NCI-H128 (cell line): Measurements from ENCODE around the gene SULT2B1.
"Not testable (repeated sequence)": the region's sequence is repeated elsewhere in the genome, so short reads cannot be mapped to it uniquely, and the experiment has no call there.

ENCODE experiments used
- DNase-seq: peaks from one replicate; lab custom pipeline; 2025; ENCODE audit not compliant: unreplicated experiment; lab: John Stamatoyannopoulos, UW

The SULT2B1 gene

GRCh38 chr19:48524732-48525131 lies 27.2 kb upstream of the SULT2B1 start:
- no peak for DNase-seq

- no peak for DNase-seq
Observed at GRCh38 chr19:48529156-48529555, 22.8 kb upstream of the SULT2B1 start.

- no peak for DNase-seq
Observed at GRCh38 chr19:48530066-48530720, 21.8 kb upstream of the SULT2B1 start.

- no peak for DNase-seq
Observed at GRCh38 chr19:48530770-48531169, 21.2 kb upstream of the SULT2B1 start.

GRCh38 chr19:48533770-48534169 lies 18.2 kb upstream of the SULT2B1 start:
- DNase-seq: no peak

- no peak for DNase-seq
Observed at GRCh38 chr19:48537541-48537940, 14.4 kb upstream of the SULT2B1 start.

GRCh38 chr19:48538057-48538456 lies 13.9 kb upstream of the SULT2B1 start:
- DNase-seq: not testable (repeated sequence)

GRCh38 chr19:48539503-48540096 lies 12.4 kb upstream of the SULT2B1 start:
- peak; percentile 33 for DNase-seq

GRCh38 chr19:48540110-48540509 lies 11.9 kb upstream of the SULT2B1 start:
- DNase-seq: no peak

- DNase-seq: no peak
Observed at GRCh38 chr19:48541813-48542212, 10.2 kb upstream of the SULT2B1 start.

GRCh38 chr19:48543121-48543710 lies 8.8 kb upstream of the SULT2B1 start:
- DNase-seq: no peak

- DNase-seq: no peak
Observed at GRCh38 chr19:48544856-48545750, 6.9 kb upstream of the SULT2B1 start.

- DNase-seq: no peak
Observed at GRCh38 chr19:48547722-48548121, 4.2 kb upstream of the SULT2B1 start.

GRCh38 chr19:48548253-48548911 lies 3.6 kb upstream of the SULT2B1 start:
- DNase-seq: no peak

GRCh38 chr19:48549380-48549779 lies 2.6 kb upstream of the SULT2B1 start:
- DNase-seq: no peak

- no peak for DNase-seq
Observed at GRCh38 chr19:48552406-48553322, 692 bp downstream of the SULT2B1 start.

- no peak for DNase-seq
Observed at GRCh38 chr19:48553676-48554384, 1.9 kb downstream of the SULT2B1 start.

GRCh38 chr19:48554385-48555091 lies 2.6 kb downstream of the SULT2B1 start:
- no peak for DNase-seq

- DNase-seq: no peak
Observed at GRCh38 chr19:48556163-48556562, 4.2 kb downstream of the SULT2B1 start.
